GM10266 (cell line): ENCODE results near the gene CASKIN2.

ENCODE experiments used
- DNase-seq: peaks from one replicate; pipeline ENCODE4 v3.0.0; 2012; ENCODE audit errors: extremely low spot score
- CTCF ChIP-seq: IDR thresholded peaks from 2 replicates; pipeline ENCODE4 v1.5.1; 2012; ENCODE audit warnings: mild to moderate bottlenecking, low read depth; ENCODE audit not compliant: control insufficient read depth, insufficient read depth; ENCODE audit errors: missing control alignments

The CASKIN2 gene

GRCh38 chr17:75559958-75560533, 44.7 kb upstream of the CASKIN2 start:
- no peak for TF ChIP-seq CTCF
- no peak for DNase-seq

GRCh38 chr17:75558666-75559530, 43.6 kb upstream of the CASKIN2 start:
- DNase-seq: no peak
- TF ChIP-seq CTCF: no peak

- DNase-seq: no peak
- no peak for TF ChIP-seq CTCF
These were observed 42.7 kb upstream of the CASKIN2 start for GRCh38 chr17:75557852-75558665.

GRCh38 chr17:75557075-75557851, 41.9 kb upstream of the CASKIN2 start:
- TF ChIP-seq CTCF: no peak
- DNase-seq: no peak

- no peak for TF ChIP-seq CTCF
- no peak for DNase-seq
These were observed 40.4 kb upstream of the CASKIN2 start for GRCh38 chr17:75555679-75556153.

- DNase-seq: no peak
- no peak for TF ChIP-seq CTCF
These were observed 38.2 kb upstream of the CASKIN2 start for GRCh38 chr17:75553295-75554110.
